Measurements from ENCODE around the gene CNNM1. TPM values are rescaled to one million over a fixed set of nuclear protein-coding genes. Genes with fewer than 3 reads are reported as not detected.

The CNNM1 gene
- total RNA-seq, 1 experiment from 2014 or later: 0.90 TPM

- DNase-seq (ENCODE audit: low spot score) (no peak), ATAC-seq (peak; percentile 51)
- H3K27ac Mint-ChIP-seq: no peak overlapping the region
- peaks cover 10% of the 10 kb centered on the region for H3K4me1 Mint-ChIP-seq
- no peaks in the 10 kb centered on the region for H3K27me3 Mint-ChIP-seq (ENCODE audit: low read depth)
- ChIA-PET POLR2A (interaction anchor here (1.5 kb wide), 1 partner anchor 18 kb away, joined by 5 read pairs; the partner anchor contains the start of gene GOT1), CTCF (interaction anchor here (0.5 to 1.0 kb wide), 4 partner anchors 18 to 221 kb away, joined by 3 to 8 read pairs (median 3); partner anchors contain the start of gene GOT1)
- H3K36me3 Mint-ChIP-seq: peaks cover 11% of the 10 kb centered on the region; the same call in 1 of the 2 replicates
- no peaks in the 10 kb centered on the region for H3K9me3 Mint-ChIP-seq
- H3K4me3 Mint-ChIP-seq: no peak overlapping the region
- TF ChIP-seq NR3C1 (CRISPR knock-in tag; conservative IDR thresholded peaks at IDR 0.05; ENCODE audit: low read depth) (no peak), ATF2 (CRISPR knock-in tag; IDR thresholded peaks at IDR 0.05; ENCODE audit: borderline replicate concordance, low read depth) (no peak), SMAD3 (CRISPR knock-in tag; IDR thresholded peaks at IDR 0.05; ENCODE audit: borderline replicate concordance) (no peak), ZNF121 (CRISPR knock-in tag; IDR thresholded peaks at IDR 0.05) (no peak), IRF2 (CRISPR knock-in tag; IDR thresholded peaks at IDR 0.05; ENCODE audit: borderline replicate concordance, low read depth) (no peak), SMAD4 (CRISPR knock-in tag; IDR thresholded peaks at IDR 0.05) (no peak), E2F1 (CRISPR knock-in tag; IDR thresholded peaks at IDR 0.05) (no peak), CREB1 (CRISPR knock-in tag; IDR thresholded peaks at IDR 0.05) (no peak), AR (CRISPR knock-in tag; IDR thresholded peaks at IDR 0.05) (no peak)
These were observed 82.9 kb downstream of the CNNM1 start for GRCh38 chr10:99412099-99412498.

- CTCF ChIA-PET: no interaction called here
- Mint-ChIP-seq H3K4me3 (no peak overlapping the region), H3K9me3 (no peaks in the 10 kb centered on the region), H3K36me3 (peaks cover 34% of the 10 kb centered on the region), H3K4me1 (peaks cover under 1% of the 10 kb centered on the region; the same call in 1 of the 2 replicates), H3K27me3 (ENCODE audit: low read depth) (no peaks in the 10 kb centered on the region), H3K27ac (no peak overlapping the region)
- DNase-seq (ENCODE audit: low spot score) (no peak), ATAC-seq (no peak)
- POLR2A ChIA-PET: no interaction called here
- no peak for TF ChIP-seq E2F1 (CRISPR knock-in tag; IDR thresholded peaks at IDR 0.05)
- TF ChIP-seq GTF2I (CRISPR knock-in tag; conservative IDR thresholded peaks at IDR 0.05): no peak
- TF ChIP-seq USF1 (CRISPR knock-in tag; IDR thresholded peaks at IDR 0.05): no peak
- no peak for TF ChIP-seq JAZF1 (CRISPR knock-in tag; IDR thresholded peaks at IDR 0.05)
- TF ChIP-seq RORB (CRISPR knock-in tag; IDR thresholded peaks at IDR 0.05): no peak
- TF ChIP-seq FOXJ3 (CRISPR knock-in tag; IDR thresholded peaks at IDR 0.05; ENCODE audit: borderline replicate concordance): no peak
- TF ChIP-seq ETV6 (CRISPR knock-in tag; IDR thresholded peaks at IDR 0.05): no peak
- no peak for TF ChIP-seq ZNF232 (CRISPR knock-in tag; IDR thresholded peaks at IDR 0.05)
- no peak for TF ChIP-seq USF2 (CRISPR knock-in tag; IDR thresholded peaks at IDR 0.05)
- no peak for TF ChIP-seq ARID4B (CRISPR knock-in tag; IDR thresholded peaks at IDR 0.05; ENCODE audit: borderline replicate concordance)
- TF ChIP-seq ZNF121 (CRISPR knock-in tag; IDR thresholded peaks at IDR 0.05): no peak
- no peak for TF ChIP-seq MXD4 (CRISPR knock-in tag; IDR thresholded peaks at IDR 0.05; ENCODE audit: borderline replicate concordance)
- no peak for TF ChIP-seq CREB1 (CRISPR knock-in tag; IDR thresholded peaks at IDR 0.05)
- no peak for TF ChIP-seq NFATC4 (CRISPR knock-in tag; IDR thresholded peaks at IDR 0.05)
- TF ChIP-seq ATF1 (CRISPR knock-in tag; IDR thresholded peaks at IDR 0.05): no peak
These were observed 89.9 kb downstream of the CNNM1 start for GRCh38 chr10:99418910-99419624.
